Measurements from ENCODE around the gene GPRC5A. TPM values are rescaled to one million over a fixed set of nuclear protein-coding genes. Genes with fewer than 3 reads are reported as not detected.

The GPRC5A gene
- total and polyA plus RNA-seq, 3 donors from 2014 or later = 1.9 to 2.8 (median 2.7) TPM

DNA sequence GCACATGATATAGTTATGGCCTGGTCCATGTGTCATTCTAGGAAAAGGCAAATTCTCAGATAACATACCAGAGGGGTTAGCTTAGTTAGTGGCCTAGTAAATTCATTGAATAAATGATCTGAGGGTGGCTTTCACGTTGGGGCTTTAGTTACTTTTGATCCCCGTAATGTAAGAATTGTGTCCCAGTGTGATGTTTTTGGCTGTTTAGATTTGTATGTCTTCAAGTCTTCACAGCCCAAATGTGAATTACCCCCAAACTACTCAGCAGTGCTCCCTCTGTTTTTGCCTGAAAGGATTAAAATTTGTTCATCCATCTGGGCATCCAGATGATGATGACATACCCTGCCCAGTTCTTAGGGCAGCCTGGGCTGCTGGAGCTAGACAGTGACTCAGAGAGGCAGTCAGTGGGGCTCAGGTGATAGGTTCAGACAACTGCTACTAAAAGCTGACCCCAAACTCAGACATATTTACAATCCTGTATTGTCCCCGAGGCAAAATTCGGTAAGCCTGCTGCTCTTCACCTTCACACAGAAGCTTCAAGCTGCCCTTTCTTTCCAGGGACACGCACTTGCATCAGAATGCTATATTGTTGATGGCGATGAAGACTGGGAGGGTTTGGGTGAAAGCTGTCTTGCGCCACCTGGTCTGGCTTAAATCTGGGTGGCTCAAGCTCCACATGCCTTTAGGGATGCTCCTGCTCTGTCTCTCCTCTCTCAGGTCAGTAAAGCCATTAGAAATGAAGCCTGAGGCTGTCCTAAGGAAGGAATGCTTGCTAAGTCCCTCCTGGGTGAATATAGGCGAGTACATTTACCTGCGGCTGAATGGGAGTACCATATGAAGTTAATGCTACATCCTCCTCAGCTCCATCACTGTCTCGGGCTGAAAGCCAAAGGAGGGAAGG, 50.3 kb downstream of the GPRC5A start:
- TF ChIP-seq, protein P1, sequence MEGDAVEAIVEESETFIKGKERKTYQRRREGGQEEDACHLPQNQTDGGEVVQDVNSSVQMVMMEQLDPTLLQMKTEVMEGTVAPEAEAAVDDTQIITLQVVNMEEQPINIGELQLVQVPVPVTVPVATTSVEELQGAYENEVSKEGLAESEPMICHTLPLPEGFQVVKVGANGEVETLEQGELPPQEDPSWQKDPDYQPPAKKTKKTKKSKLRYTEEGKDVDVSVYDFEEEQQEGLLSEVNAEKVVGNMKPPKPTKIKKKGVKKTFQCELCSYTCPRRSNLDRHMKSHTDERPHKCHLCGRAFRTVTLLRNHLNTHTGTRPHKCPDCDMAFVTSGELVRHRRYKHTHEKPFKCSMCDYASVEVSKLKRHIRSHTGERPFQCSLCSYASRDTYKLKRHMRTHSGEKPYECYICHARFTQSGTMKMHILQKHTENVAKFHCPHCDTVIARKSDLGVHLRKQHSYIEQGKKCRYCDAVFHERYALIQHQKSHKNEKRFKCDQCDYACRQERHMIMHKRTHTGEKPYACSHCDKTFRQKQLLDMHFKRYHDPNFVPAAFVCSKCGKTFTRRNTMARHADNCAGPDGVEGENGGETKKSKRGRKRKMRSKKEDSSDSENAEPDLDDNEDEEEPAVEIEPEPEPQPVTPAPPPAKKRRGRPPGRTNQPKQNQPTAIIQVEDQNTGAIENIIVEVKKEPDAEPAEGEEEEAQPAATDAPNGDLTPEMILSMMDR (IDR thresholded peaks at IDR 0.05) = no peak
- no peak for TF ChIP-seq POLR2A (IDR thresholded peaks at IDR 0.05)
- Histone ChIP-seq H3K9me3 (no peaks in the 10 kb centered on the region), H3K4me3 (no peak overlapping the region), H3K27me3 (no peaks in the 10 kb centered on the region), H3K27ac (no peak overlapping the region), H3K4me1 (no peaks in the 10 kb centered on the region), H3K36me3 (ENCODE audit: low read depth, missing control alignments) (no peaks in the 10 kb centered on the region)
- 93 to 95% methylated on average over 7 to 10 of the region's 10 CpGs for WGBS, 2 donors
- intact Hi-C loops (cut with DNase I; ENCODE audit: low total_unique reads) = no loop called here
- no peak for DNase-seq

GRCh38 chr12:12943586-12944260, 52.4 kb downstream of the GPRC5A start:
- WGBS, 2 donors = 91% methylated on average over 8 of the region's 8 CpGs
- Histone ChIP-seq H3K9me3 (no peaks in the 10 kb centered on the region), H3K4me3 (no peak overlapping the region), H3K27ac (no peak overlapping the region), H3K36me3 (ENCODE audit: low read depth, missing control alignments) (no peaks in the 10 kb centered on the region), H3K27me3 (no peaks in the 10 kb centered on the region), H3K4me1 (no peaks in the 10 kb centered on the region)
- intact Hi-C loops (cut with DNase I; ENCODE audit: low total_unique reads) = no loop called here
- TF ChIP-seq, protein P1 (IDR thresholded peaks at IDR 0.05) = no peak
- no peak for TF ChIP-seq POLR2A (IDR thresholded peaks at IDR 0.05)
- no peak for DNase-seq

DNA sequence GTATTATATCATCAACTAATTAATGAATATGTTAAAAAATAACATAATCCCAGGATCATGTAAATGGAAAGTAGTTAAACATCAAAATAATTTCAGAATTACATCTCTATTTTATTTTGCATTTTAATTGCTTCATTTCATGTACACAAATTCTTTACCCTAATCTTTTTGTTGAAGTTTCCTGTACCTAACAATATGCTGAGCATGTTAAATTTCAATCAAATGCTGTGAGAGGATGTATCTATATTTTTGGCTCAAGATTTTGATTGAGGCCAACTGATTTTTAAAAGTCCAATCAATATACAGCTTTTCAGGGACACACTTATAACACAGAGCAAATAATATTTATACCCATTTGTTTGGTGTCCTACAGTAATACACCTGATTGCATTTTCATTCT, 54.2 kb downstream of the GPRC5A start:
- Histone ChIP-seq H3K27me3 (no peaks in the 10 kb centered on the region), H3K36me3 (ENCODE audit: low read depth, missing control alignments) (no peaks in the 10 kb centered on the region), H3K4me1 (no peaks in the 10 kb centered on the region), H3K27ac (no peak overlapping the region), H3K9me3 (no peaks in the 10 kb centered on the region), H3K4me3 (no peak overlapping the region)
- intact Hi-C loops (cut with DNase I; ENCODE audit: low total_unique reads) = no loop called here
- TF ChIP-seq POLR2A (IDR thresholded peaks at IDR 0.05) = no peak
- TF ChIP-seq, protein P1 (IDR thresholded peaks at IDR 0.05) = no peak
- DNase-seq = no peak

- Histone ChIP-seq H3K9me3 (no peaks in the 10 kb centered on the region), H3K36me3 (ENCODE audit: low read depth, missing control alignments) (no peaks in the 10 kb centered on the region), H3K4me1 (no peaks in the 10 kb centered on the region), H3K27ac (no peak overlapping the region), H3K4me3 (no peak overlapping the region), H3K27me3 (no peaks in the 10 kb centered on the region)
- TF ChIP-seq, protein P1 (IDR thresholded peaks at IDR 0.05) = no peak
- TF ChIP-seq POLR2A (IDR thresholded peaks at IDR 0.05) = no peak
- no peak for DNase-seq
- 78 to 79% methylated on average over 7 of the region's 7 CpGs for WGBS, 2 donors
- intact Hi-C loops (cut with DNase I; ENCODE audit: low total_unique reads) = no loop called here
Observed at GRCh38 chr12:12946686-12947355, 55.5 kb downstream of the GPRC5A start.
